ENCODE results near the gene MYO3B. TPM values are rescaled to one million over a fixed set of nuclear protein-coding genes. Genes with fewer than 3 reads are reported as not detected.

MYO3B gene, protein sequence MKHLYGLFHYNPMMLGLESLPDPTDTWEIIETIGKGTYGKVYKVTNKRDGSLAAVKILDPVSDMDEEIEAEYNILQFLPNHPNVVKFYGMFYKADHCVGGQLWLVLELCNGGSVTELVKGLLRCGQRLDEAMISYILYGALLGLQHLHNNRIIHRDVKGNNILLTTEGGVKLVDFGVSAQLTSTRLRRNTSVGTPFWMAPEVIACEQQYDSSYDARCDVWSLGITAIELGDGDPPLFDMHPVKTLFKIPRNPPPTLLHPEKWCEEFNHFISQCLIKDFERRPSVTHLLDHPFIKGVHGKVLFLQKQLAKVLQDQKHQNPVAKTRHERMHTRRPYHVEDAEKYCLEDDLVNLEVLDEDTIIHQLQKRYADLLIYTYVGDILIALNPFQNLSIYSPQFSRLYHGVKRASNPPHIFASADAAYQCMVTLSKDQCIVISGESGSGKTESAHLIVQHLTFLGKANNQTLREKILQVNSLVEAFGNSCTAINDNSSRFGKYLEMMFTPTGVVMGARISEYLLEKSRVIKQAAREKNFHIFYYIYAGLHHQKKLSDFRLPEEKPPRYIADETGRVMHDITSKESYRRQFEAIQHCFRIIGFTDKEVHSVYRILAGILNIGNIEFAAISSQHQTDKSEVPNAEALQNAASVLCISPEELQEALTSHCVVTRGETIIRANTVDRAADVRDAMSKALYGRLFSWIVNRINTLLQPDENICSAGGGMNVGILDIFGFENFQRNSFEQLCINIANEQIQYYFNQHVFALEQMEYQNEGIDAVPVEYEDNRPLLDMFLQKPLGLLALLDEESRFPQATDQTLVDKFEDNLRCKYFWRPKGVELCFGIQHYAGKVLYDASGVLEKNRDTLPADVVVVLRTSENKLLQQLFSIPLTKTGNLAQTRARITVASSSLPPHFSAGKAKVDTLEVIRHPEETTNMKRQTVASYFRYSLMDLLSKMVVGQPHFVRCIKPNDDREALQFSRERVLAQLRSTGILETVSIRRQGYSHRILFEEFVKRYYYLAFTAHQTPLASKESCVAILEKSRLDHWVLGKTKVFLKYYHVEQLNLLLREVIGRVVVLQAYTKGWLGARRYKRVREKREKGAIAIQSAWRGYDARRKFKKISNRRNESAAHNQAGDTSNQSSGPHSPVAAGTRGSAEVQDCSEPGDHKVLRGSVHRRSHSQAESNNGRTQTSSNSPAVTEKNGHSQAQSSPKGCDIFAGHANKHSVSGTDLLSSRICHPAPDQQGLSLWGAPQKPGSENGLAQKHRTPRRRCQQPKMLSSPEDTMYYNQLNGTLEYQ (N-terminal part only)
- total RNA-seq, result 0.95 and 1.5 TPM in 2 replicates

DNA sequence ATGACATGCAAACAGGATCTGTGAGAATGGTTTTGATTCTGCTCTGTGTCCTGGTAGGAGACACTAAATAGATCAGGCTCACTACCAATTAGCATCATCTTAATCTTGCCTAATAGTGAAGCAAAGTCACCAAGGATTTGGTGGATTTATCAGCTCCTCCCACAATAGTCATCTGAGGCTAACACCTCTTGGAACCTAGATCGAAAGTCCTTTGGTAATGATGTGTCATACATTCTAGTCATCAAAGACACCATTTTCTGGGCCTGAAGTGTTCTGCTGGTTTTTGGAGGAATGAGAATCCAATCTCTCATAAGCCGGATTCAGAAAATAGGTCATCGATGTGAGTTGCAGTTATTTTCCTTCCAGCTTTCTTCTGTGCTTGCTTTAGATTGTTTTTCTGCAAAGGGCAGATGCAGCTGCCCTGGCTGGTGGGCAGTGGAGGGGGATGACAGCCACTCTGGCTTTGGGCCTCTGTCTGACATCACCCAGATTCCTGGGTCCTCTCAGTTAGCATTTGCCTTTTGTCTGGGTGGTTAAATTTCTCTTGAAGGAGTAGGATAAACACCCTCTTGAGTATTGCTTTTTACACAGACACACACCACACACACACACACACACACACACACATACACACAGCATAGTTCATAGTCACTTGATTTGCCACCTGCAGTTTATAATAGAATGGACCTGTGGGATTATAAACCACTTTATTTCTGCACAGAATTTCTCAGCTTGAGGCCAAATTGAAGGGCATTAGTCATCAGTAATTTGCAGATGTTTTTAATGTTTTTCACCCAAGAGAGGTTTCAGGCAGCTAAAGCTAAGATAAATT lies at the start of gene MYO3B:
TSS of gene MYO3B (plus strand) at position 198 of the 832 bp plus-strand sequence. CDS start at position 339, 141 bp downstream.
- Mint-ChIP-seq H3K9me3 (no peaks in the 10 kb centered on the region), H3K36me3 (ENCODE audit: low read depth) (no peaks in the 10 kb centered on the region), H3K4me3 (no peak within 1 kb of the TSS), H3K4me1 (no peaks in the 10 kb centered on the region), H3K27ac (no peak within 1 kb of the TSS), H3K27me3 (no peaks in the 10 kb centered on the region)
- DNase-seq, result no peak
- intact Hi-C loops (cut with micrococcal nuclease), result no loop called here

DNA sequence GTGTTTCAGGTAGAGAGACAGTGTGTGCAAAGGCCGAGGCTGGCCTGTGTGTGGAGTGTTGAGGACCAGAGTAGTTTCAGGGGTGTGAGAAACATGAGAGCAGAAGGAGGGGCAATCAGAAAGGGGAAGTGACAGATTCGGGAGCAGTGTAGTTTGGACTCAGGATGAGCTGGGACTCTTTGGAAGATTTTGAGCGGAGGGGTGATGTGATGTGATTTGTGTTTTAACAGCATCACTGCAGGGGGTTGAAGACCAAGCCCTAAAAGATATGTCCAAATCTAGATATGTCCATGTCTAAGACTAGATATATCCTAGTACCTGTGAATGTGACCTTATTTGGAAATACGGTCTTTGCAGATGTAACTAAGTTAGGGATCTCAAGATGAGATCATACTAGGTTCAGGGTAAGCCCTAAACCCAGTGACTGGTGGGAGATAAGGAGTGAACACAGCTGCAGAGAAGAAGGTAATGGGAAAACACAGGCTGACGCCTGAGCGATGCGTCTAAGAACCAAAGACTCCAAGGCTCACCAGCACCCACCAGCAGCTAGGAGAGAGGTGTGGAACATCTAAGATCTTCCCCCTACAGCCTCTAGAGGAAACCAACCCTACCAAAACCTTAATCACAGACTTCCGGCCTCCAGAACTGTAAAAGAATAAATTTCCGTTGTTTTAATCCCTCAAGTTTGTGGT lies 38.5 kb upstream of the MYO3B start:
- Mint-ChIP-seq H3K4me3 (no peak overlapping the region), H3K4me1 (no peaks in the 10 kb centered on the region), H3K9me3 (peaks cover 5% of the 10 kb centered on the region), H3K27me3 (peaks cover 10% of the 10 kb centered on the region), H3K36me3 (ENCODE audit: low read depth) (no peaks in the 10 kb centered on the region), H3K27ac (no peak overlapping the region)
- intact Hi-C loops (cut with micrococcal nuclease), result no loop called here
- DNase-seq, result no peak

DNA sequence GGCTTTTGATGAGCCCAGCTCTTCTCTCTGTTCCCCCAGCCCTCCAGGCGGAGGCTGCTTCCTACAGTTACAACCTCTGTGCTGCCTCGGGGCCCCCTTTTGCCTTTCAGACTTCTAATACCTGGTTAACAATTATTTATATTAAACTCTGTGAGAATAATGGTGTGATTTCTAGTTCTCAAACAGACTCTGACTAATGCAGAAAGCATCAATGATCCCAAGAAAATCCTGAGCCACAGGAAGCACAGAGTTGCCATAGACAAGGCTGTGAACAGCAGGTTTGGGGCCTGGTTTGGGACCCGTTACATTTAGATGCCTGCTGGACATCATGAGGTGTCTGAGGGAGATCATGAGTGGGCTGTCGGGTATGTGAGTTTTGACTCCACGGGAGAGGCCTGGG lies 37.4 kb upstream of the MYO3B start:
- intact Hi-C loops (cut with micrococcal nuclease), result no loop called here
- H3K27ac Mint-ChIP-seq, result no peak overlapping the region
- no peak overlapping the region for H3K4me3 Mint-ChIP-seq
- H3K4me1 Mint-ChIP-seq, result no peaks in the 10 kb centered on the region
- H3K27me3 Mint-ChIP-seq, result peaks cover 10% of the 10 kb centered on the region
- DNase-seq, result no peak
- H3K36me3 Mint-ChIP-seq (ENCODE audit: low read depth), result no peaks in the 10 kb centered on the region
- peaks cover 5% of the 10 kb centered on the region for H3K9me3 Mint-ChIP-seq

DNA sequence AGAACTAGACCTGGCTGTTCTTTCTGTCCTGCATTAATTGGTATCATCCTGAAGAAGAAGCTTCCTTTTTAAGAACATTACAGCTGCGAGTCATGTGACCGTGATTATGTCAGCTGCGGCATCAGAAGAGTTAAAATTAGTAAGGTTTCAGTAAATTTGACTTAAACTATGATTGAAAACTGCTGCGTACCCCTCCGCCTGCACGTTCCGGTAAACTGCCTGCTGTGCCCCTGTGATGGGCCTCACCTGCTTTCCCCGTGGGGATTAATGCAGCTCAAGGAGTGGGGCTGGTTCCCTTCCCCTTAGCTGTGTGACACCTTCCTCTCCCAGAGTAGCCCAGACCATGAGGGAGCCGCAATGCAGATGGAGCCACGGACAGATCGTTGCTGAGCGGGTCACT lies 36.1 kb upstream of the MYO3B start:
- H3K4me1 Mint-ChIP-seq, result no peaks in the 10 kb centered on the region
- intact Hi-C loops (cut with micrococcal nuclease), result no loop called here
- no peak for DNase-seq
- peaks cover 6% of the 10 kb centered on the region for H3K27me3 Mint-ChIP-seq
- no peak overlapping the region for H3K27ac Mint-ChIP-seq
- H3K9me3 Mint-ChIP-seq, result no peaks in the 10 kb centered on the region
- no peak overlapping the region for H3K4me3 Mint-ChIP-seq
- H3K36me3 Mint-ChIP-seq (ENCODE audit: low read depth), result no peaks in the 10 kb centered on the region

DNA sequence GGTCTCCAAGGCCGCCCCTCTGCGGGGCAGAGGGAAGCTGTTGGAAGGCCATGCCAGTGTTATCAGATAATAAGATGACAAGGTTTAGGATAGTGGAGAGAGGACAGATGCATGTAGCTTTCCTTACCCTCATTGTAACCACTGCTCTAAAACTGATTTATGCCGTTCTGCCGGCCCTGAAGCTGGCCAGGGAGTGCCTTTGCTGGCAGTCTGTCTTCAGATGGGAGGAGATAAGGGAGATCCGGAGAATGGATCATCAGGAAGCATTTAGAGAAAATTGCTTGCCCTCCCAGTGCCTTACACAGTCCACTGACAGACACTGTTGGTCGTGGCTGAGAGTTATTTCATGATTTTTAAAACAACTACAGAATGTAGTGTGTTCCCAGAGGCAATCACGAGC lies 35.4 kb upstream of the MYO3B start:
- peaks cover 4% of the 10 kb centered on the region for H3K27me3 Mint-ChIP-seq
- H3K9me3 Mint-ChIP-seq, result no peaks in the 10 kb centered on the region
- peak; percentile 47 for DNase-seq
- H3K27ac Mint-ChIP-seq, result no peak overlapping the region
- no peak overlapping the region for H3K4me3 Mint-ChIP-seq
- no peaks in the 10 kb centered on the region for H3K4me1 Mint-ChIP-seq
- no peaks in the 10 kb centered on the region for H3K36me3 Mint-ChIP-seq (ENCODE audit: low read depth)
- intact Hi-C loops (cut with micrococcal nuclease), result no loop called here

DNA sequence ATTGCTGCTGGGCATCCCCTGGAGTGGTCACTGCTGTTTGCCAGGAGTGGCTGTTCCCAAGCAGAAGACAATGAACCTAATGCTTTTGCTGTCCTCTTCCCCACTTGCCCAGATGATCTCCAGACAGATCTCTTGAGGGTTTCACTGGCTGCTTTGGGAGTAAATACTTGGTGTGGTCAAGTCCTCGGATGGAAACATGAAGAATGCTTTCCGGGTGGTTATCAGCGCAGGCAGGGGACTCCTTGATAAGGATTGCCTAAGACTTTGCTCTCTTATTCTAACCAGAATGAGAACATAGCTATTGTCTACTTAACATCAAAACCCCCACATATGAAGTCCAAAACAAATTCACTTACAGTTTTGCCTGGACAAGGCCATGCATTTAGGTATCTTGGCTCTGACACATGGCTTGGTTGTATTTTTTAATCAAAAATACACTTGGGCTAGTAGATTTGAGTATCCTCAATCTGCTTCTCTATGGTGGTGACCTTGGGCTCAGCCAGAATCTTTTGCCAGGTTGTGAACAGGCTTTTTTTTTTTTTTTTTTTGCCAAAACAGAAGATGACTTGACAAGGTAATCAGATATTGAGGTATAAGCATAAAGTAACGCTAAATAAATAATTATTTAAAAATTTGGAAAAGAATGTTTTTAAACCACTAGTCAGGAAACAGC lies 34.8 kb upstream of the MYO3B start:
- Mint-ChIP-seq H3K36me3 (ENCODE audit: low read depth) (no peaks in the 10 kb centered on the region), H3K4me1 (no peaks in the 10 kb centered on the region)

DNA sequence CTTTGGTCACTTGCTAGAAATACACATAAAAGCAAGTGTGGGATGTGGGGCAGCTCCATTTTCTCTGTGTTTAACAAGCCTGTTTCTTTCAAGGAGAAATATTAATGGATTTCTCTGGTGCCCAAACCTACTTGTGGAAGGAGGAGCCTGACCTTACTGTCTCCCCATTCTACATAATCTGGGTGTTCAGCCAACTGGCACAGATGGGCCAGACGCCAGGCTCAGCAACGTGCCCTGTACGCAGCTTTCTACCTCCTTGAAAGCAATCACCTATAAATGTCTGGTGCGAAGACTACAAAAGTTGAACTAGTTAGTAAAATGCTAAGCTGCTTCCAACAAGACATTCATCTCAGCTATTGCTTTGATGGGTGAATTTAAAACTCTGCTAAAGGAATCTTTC lies 33.2 kb upstream of the MYO3B start:
- peaks cover 4% of the 10 kb centered on the region for H3K27me3 Mint-ChIP-seq
- no peaks in the 10 kb centered on the region for H3K9me3 Mint-ChIP-seq
- H3K4me1 Mint-ChIP-seq, result no peaks in the 10 kb centered on the region
- no peak for DNase-seq
- H3K27ac Mint-ChIP-seq, result no peak overlapping the region
- intact Hi-C loops (cut with micrococcal nuclease), result no loop called here
- H3K36me3 Mint-ChIP-seq (ENCODE audit: low read depth), result no peaks in the 10 kb centered on the region
- H3K4me3 Mint-ChIP-seq, result no peak overlapping the region

More for the DNA sequence above, 34.8 kb upstream of the MYO3B start:
- intact Hi-C loops (cut with micrococcal nuclease), result no loop called here
- no peak for DNase-seq
- H3K4me3 Mint-ChIP-seq, result no peak overlapping the region
- H3K27me3 Mint-ChIP-seq, result peaks cover 4% of the 10 kb centered on the region
- no peak overlapping the region for H3K27ac Mint-ChIP-seq
- H3K9me3 Mint-ChIP-seq, result no peaks in the 10 kb centered on the region

DNA sequence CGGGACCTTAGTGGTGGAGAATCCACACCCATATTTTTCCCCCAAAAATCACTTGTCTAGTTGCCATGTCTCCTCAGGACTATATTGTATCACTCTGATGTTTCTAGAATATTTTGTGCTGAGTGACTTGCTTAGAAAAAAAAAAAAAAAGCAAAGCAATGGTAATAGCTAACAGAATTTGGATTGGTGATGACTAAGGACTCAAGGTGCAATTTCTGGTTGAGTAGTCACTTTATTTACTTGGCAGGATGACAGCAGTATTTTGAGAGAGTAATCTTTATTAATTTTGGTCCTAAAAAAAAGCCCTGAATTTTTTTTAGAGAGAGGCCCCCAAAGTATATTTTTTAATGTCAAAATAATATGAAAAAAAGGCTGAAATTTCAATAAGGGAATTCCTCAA lies 32.8 kb upstream of the MYO3B start:
- Mint-ChIP-seq H3K27me3 (peaks cover 4% of the 10 kb centered on the region), H3K36me3 (ENCODE audit: low read depth) (no peaks in the 10 kb centered on the region), H3K4me1 (no peaks in the 10 kb centered on the region), H3K27ac (no peak overlapping the region), H3K4me3 (no peak overlapping the region), H3K9me3 (no peaks in the 10 kb centered on the region)
- no peak for DNase-seq
- intact Hi-C loops (cut with micrococcal nuclease), result no loop called here

DNA sequence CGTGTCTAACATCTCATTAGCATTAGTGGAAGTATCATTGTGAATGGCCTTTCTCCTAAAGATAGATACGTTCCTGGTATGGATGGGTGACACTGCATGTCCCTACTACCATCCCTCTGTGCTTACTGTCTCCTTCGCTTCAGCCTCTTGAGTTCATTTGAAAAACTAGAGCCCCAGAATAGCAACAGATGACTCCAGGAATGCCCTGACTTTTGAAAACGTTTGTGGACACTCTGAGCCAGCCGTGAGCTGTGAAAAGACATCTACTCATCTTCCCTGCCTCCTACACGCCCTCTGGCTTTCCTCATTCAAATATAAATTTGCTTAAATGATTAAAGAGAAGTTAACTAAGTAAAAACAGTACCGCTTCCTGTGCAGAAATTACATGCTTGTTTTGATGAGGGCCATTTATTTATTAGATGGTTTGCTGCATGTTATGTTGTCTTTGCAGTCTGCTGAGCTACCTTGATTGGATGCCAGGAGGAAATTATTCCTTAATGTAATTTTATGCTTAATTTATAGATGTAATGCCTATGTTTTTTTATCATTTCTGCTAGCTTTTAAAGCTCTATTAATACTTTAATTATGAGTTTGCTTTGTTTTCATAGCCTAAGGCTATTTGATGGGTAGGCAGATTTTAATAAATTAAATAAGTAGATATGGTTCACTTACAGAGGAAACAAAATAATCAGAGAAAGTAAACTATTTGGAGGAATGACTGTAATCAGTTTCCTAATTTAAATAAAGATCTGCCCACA lies 32.1 kb upstream of the MYO3B start:
- no peaks in the 10 kb centered on the region for H3K9me3 Mint-ChIP-seq
- intact Hi-C loops (cut with micrococcal nuclease), result no loop called here
- H3K4me3 Mint-ChIP-seq, result no peak overlapping the region
- H3K4me1 Mint-ChIP-seq, result no peaks in the 10 kb centered on the region
- no peak for DNase-seq
- H3K27me3 Mint-ChIP-seq, result peaks cover 4% of the 10 kb centered on the region
- no peak overlapping the region for H3K27ac Mint-ChIP-seq
- no peaks in the 10 kb centered on the region for H3K36me3 Mint-ChIP-seq (ENCODE audit: low read depth)

DNA sequence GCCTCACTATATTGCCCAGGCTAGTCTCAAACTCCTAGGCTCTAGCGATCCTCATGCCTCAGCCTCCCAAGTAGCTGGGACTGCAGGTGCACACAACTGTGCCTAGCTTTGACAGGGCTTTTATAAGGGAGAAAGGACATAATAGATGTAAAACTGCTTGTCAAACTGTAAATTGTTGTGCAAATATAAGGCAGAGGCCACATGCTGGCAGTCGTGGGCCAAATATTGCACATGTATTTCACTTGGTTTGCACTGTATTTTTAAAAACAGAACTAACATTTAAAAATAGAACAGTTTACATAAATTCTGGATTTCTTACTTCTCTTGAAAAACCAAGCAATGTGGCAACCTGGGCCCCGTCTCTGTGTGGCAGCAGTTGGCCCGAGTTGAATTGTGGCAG lies 31.2 kb upstream of the MYO3B start:
- no peaks in the 10 kb centered on the region for H3K36me3 Mint-ChIP-seq (ENCODE audit: low read depth)
- H3K27ac Mint-ChIP-seq, result no peak overlapping the region
- H3K27me3 Mint-ChIP-seq, result peaks cover 4% of the 10 kb centered on the region
- intact Hi-C loops (cut with micrococcal nuclease), result no loop called here
- no peaks in the 10 kb centered on the region for H3K9me3 Mint-ChIP-seq
- DNase-seq, result no peak
- H3K4me3 Mint-ChIP-seq, result no peak overlapping the region
- H3K4me1 Mint-ChIP-seq, result no peaks in the 10 kb centered on the region

DNA sequence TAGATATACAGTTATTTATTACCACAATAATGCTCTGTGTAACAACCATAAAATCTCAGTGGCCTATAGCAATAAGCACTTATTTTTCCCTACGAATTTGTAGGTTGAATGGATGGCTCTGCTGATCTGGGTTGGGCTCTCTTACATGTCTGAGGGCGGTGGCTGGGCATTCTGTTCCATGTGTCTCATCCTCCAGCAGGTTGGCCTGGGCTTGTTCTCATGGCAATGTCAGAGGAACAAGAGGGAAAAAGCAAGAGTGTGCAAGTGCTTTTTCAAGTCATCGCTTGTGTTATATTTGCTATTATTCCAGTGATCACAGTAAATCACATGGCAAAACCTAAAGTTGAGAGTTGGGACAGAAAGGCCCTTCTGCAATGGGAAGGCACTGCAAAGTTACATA lies 30.4 kb upstream of the MYO3B start:
- Mint-ChIP-seq H3K9me3 (no peaks in the 10 kb centered on the region), H3K4me1 (no peaks in the 10 kb centered on the region), H3K4me3 (no peak overlapping the region), H3K27me3 (peaks cover 4% of the 10 kb centered on the region), H3K27ac (no peak overlapping the region), H3K36me3 (ENCODE audit: low read depth) (no peaks in the 10 kb centered on the region)
- no peak for DNase-seq
- intact Hi-C loops (cut with micrococcal nuclease), result no loop called here

DNA sequence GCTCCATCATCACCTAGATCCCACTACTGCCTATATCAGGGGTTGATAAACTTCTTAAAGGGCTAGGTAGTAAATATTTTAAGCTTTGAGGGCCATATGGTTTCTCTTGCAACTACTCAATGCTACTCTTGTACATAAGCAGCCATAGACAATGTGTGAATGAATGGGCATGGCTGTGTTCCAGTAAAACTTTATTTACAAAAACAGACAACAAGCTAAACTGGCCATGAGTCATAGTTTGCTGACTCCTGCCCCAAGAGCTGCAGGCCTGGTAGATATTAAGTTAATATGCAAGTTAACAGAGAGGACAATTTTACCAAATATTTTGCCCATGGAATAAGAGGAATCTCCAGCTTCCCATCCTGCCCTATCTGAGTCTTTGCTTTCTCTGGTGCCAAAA lies 29.8 kb upstream of the MYO3B start:
- no peak for DNase-seq
- no peak overlapping the region for H3K4me3 Mint-ChIP-seq
- no peaks in the 10 kb centered on the region for H3K4me1 Mint-ChIP-seq
- intact Hi-C loops (cut with micrococcal nuclease), result no loop called here
- no peak overlapping the region for H3K27ac Mint-ChIP-seq
- H3K36me3 Mint-ChIP-seq (ENCODE audit: low read depth), result no peaks in the 10 kb centered on the region
- no peaks in the 10 kb centered on the region for H3K9me3 Mint-ChIP-seq
- H3K27me3 Mint-ChIP-seq, result peaks cover 4% of the 10 kb centered on the region
